Embryonic facial prominence (tissue), 1 donor: ENCODE measurements around the gene SIGLEC9.

Experiments
- DNase-seq: peaks from one replicate; pipeline ENCODE4 v3.0.0-alpha.2; 2016; ENCODE audit errors: extremely low spot score

SIGLEC9 gene

GRCh38 chr19:51124729-51125128, at the start of gene SIGLEC9:
SIGLEC9 (plus strand) TSS chr19:51124906; CDS start chr19:51124975, 69 bp downstream.
- DNase-seq, result no peak

GRCh38 chr19:51075998-51076397, 48.7 kb upstream of the SIGLEC9 start:
- DNase-seq, result no peak

GRCh38 chr19:51076631-51077213, 48.0 kb upstream of the SIGLEC9 start:
- no peak for DNase-seq

GRCh38 chr19:51078104-51078503, 46.6 kb upstream of the SIGLEC9 start:
- DNase-seq, result no peak

- no peak for DNase-seq
Measured at GRCh38 chr19:51078731-51079130, 46.0 kb upstream of the SIGLEC9 start.

- no peak for DNase-seq
Measured at GRCh38 chr19:51079481-51080110, 45.1 kb upstream of the SIGLEC9 start.

GRCh38 chr19:51081476-51081875, 43.2 kb upstream of the SIGLEC9 start:
- DNase-seq, result no peak

GRCh38 chr19:51082611-51083010, 42.1 kb upstream of the SIGLEC9 start, which contains the start of gene KLK14:
KLK14 (minus strand) TSS chr19:51082887; CDS start chr19:51082614, 273 bp downstream.
- no peak for DNase-seq

GRCh38 chr19:51083181-51083580, 41.5 kb upstream of the SIGLEC9 start:
- no peak for DNase-seq

- no peak for DNase-seq
Measured at GRCh38 chr19:51083783-51084182, 40.9 kb upstream of the SIGLEC9 start.

GRCh38 chr19:51084505-51084904, 40.2 kb upstream of the SIGLEC9 start:
- no peak for DNase-seq

GRCh38 chr19:51086153-51086850, 38.4 kb upstream of the SIGLEC9 start:
- no peak for DNase-seq

GRCh38 chr19:51089786-51090185, 34.9 kb upstream of the SIGLEC9 start:
- DNase-seq, result no peak

GRCh38 chr19:51090471-51090870, 34.2 kb upstream of the SIGLEC9 start:
- DNase-seq, result no peak

- no peak for DNase-seq
Measured at GRCh38 chr19:51091126-51091525, 33.6 kb upstream of the SIGLEC9 start.

- DNase-seq, result no peak
Measured at GRCh38 chr19:51091895-51092873, 32.5 kb upstream of the SIGLEC9 start.

GRCh38 chr19:51093101-51093500, 31.6 kb upstream of the SIGLEC9 start:
- no peak for DNase-seq

GRCh38 chr19:51093510-51094345, 31.0 kb upstream of the SIGLEC9 start:
- DNase-seq, result no peak

GRCh38 chr19:51094696-51095279, 29.9 kb upstream of the SIGLEC9 start:
- no peak for DNase-seq

GRCh38 chr19:51096473-51097165, 28.1 kb upstream of the SIGLEC9 start:
- no peak for DNase-seq
